Measurements from ENCODE around the gene HEATR5A.
"Not testable (repeated sequence)": the region's sequence is repeated elsewhere in the genome, so short reads cannot be mapped to it uniquely, and the experiment has no call there.

HEATR5A gene

GRCh38 chr14:31420319-31421111 is at the start of gene HEATR5A:
Gene HEATR5A (minus strand): TSS chr14:31420550. CDS start chr14:31402975, 17,575 bp downstream.
- DNase-seq: peak; percentile 85

GRCh38 chr14:31466554-31466953 is 46.2 kb upstream of the HEATR5A start:
- no peak for DNase-seq

GRCh38 chr14:31465111-31465510 is 44.8 kb upstream of the HEATR5A start:
- no peak for DNase-seq

- DNase-seq: not testable (repeated sequence)
Measured at GRCh38 chr14:31462450-31462849, 42.1 kb upstream of the HEATR5A start.

GRCh38 chr14:31461545-31461944 is 41.2 kb upstream of the HEATR5A start:
- DNase-seq: no peak

GRCh38 chr14:31457665-31458659 is 37.6 kb upstream of the HEATR5A start:
- DNase-seq: no peak

- peak; percentile 90 for DNase-seq
Measured at GRCh38 chr14:31456841-31457664, 36.7 kb upstream of the HEATR5A start, which contains the start of gene DTD2. Gene DTD2 (minus strand): TSS chr14:31457506. CDS start chr14:31457393, 113 bp downstream.

GRCh38 chr14:31449971-31450610 is 29.7 kb upstream of the HEATR5A start:
- DNase-seq: no peak

GRCh38 chr14:31449136-31449535 is 28.8 kb upstream of the HEATR5A start:
- no peak for DNase-seq

- no peak for DNase-seq
Measured at GRCh38 chr14:31445703-31446102, 25.4 kb upstream of the HEATR5A start.

- no peak for DNase-seq
Measured at GRCh38 chr14:31442284-31442683, 21.9 kb upstream of the HEATR5A start.

- no peak for DNase-seq
Measured at GRCh38 chr14:31441273-31442111, 21.1 kb upstream of the HEATR5A start.

GRCh38 chr14:31440280-31440679 is 19.9 kb upstream of the HEATR5A start:
- DNase-seq: no peak

GRCh38 chr14:31439561-31439960 is 19.2 kb upstream of the HEATR5A start:
- DNase-seq: no peak

GRCh38 chr14:31437045-31437691 is 16.8 kb upstream of the HEATR5A start:
- not testable (repeated sequence) for DNase-seq

GRCh38 chr14:31435276-31435675 is 14.9 kb upstream of the HEATR5A start:
- no peak for DNase-seq

- no peak for DNase-seq
Measured at GRCh38 chr14:31430634-31431264, 10.4 kb upstream of the HEATR5A start.

GRCh38 chr14:31429791-31430190 is 9.4 kb upstream of the HEATR5A start:
- DNase-seq: no peak

- DNase-seq: no peak
Measured at GRCh38 chr14:31428011-31428410, 7.7 kb upstream of the HEATR5A start.

- DNase-seq: no peak
Measured at GRCh38 chr14:31426663-31427062, 6.3 kb upstream of the HEATR5A start.
